Osteoblast (primary cell): Measurements from ENCODE around the gene FBRSL1. TPM values are rescaled to one million over a fixed set of nuclear protein-coding genes. Genes with fewer than 3 reads are reported as not detected.

Experiments
- DNase-seq: peaks from one replicate; pipeline ENCODE4 v3.0.0; 2011; ENCODE audit warnings: low spot score, mixed read lengths; ENCODE audit not compliant: insufficient read length; ENCODE audit errors: missing footprints
- H2AFZ ChIP-seq: 2 replicates; pipeline ENCODE4 v1.6.0; 2011; ENCODE audit warnings: mild to moderate bottlenecking, low read length
- H3K27ac ChIP-seq: 2 replicates; pipeline ENCODE4 v1.5.1; 2011; ENCODE audit warnings: mild to moderate bottlenecking, low read depth, low read length, moderate library complexity
- H3K27me3 ChIP-seq: 2 replicates; pipeline ENCODE4 v1.6.0; 2012; ENCODE audit warnings: mild to moderate bottlenecking, control low read depth, inconsistent platforms, low read length, moderate library complexity; ENCODE audit not compliant: insufficient read depth
- H3K36me3 ChIP-seq: 2 replicates; pipeline ENCODE4 v1.5.1; 2011; ENCODE audit warnings: mild to moderate bottlenecking, low read length, control low read depth, moderate library complexity; ENCODE audit not compliant: insufficient read depth
- H3K4me1 ChIP-seq: 2 replicates; pipeline ENCODE4 v1.5.1; 2011; ENCODE audit warnings: mild to moderate bottlenecking, low read length, control low read depth, moderate library complexity; ENCODE audit not compliant: insufficient read depth
- H3K4me2 ChIP-seq: 2 replicates; pipeline ENCODE4 v1.6.0; 2011; ENCODE audit warnings: mild to moderate bottlenecking, low read length; ENCODE audit not compliant: insufficient read depth
- H3K4me3 ChIP-seq: fragments of 200-600 bp; sonication (generic); 3 replicates; pipeline ENCODE4 v1.5.1; 2012; ENCODE audit warnings: mild to moderate bottlenecking, low read length, inconsistent platforms; ENCODE audit not compliant: insufficient read depth
- H3K79me2 ChIP-seq: 2 replicates; pipeline ENCODE4 v1.6.0; 2012; ENCODE audit warnings: mild to moderate bottlenecking, low read length, control low read depth, inconsistent platforms; ENCODE audit not compliant: insufficient read depth
- H3K9me3 ChIP-seq: 2 replicates; pipeline ENCODE4 v1.5.1; 2011; ENCODE audit warnings: low read depth, low read length, control low read depth
- H4K20me1 ChIP-seq: 2 replicates; pipeline ENCODE4 v1.6.0; 2012; ENCODE audit warnings: mild to moderate bottlenecking, low read length, control low read depth; ENCODE audit not compliant: insufficient read depth
- CTCF ChIP-seq: IDR thresholded peaks from 2 replicates; pipeline ENCODE4 v1.5.1; 2011; ENCODE audit warnings: mild to moderate bottlenecking, low read depth, low read length, moderate library complexity; ENCODE audit errors: extremely low read depth
- total RNA-seq: library from RNA; depleted of rRNA; stranded (reverse); fragments of >200 nt; gene quantifications from 2 replicates; pipeline ENCODE4 v1.2.3, GENCODE V29; 2012

Gene FBRSL1
- total RNA-seq, 1 donor: 12.3 TPM

GRCh38 chr12:132487311-132487741 lies 2.6 kb upstream of the FBRSL1 start:
- TF ChIP-seq CTCF: no peak
- H3K9me3 ChIP-seq: no peaks in the 10 kb centered on the region

GRCh38 chr12:132488127-132489077 lies 1.5 kb upstream of the FBRSL1 start:
- DNase-seq: no peak
- Histone ChIP-seq H3K27ac (no peak overlapping the region), H4K20me1 (peaks cover 27% of the 10 kb centered on the region), H3K4me2 (no peak overlapping the region), H3K79me2 (peaks cover 28% of the 10 kb centered on the region), H3K9me3 (no peaks in the 10 kb centered on the region), H3K4me1 (peaks cover 9% of the 10 kb centered on the region), H2AFZ (no peak overlapping the region), H3K36me3 (no peaks in the 10 kb centered on the region), H3K27me3 (no peaks in the 10 kb centered on the region), H3K4me3 (no peak overlapping the region)
- no peak for TF ChIP-seq CTCF

More at GRCh38 chr12:132487311-132487741, 2.6 kb upstream of the FBRSL1 start:
- Histone ChIP-seq H3K4me3 (no peak overlapping the region), H4K20me1 (peaks cover 17% of the 10 kb centered on the region), H3K4me2 (no peak overlapping the region), H3K27ac (no peak overlapping the region), H2AFZ (no peak overlapping the region), H3K36me3 (no peaks in the 10 kb centered on the region), H3K79me2 (peaks cover 17% of the 10 kb centered on the region), H3K27me3 (no peaks in the 10 kb centered on the region), H3K4me1 (peaks cover 9% of the 10 kb centered on the region)
- DNase-seq: no peak

GRCh38 chr12:132489078-132489601 lies 811 bp upstream of the FBRSL1 start:
- Histone ChIP-seq H3K4me2 (peak overlapping the region; percentile 53), H3K36me3 (no peaks in the 10 kb centered on the region), H3K4me1 (peaks cover 9% of the 10 kb centered on the region), H3K4me3 (peak overlapping the region; percentile 63), H2AFZ (no peak overlapping the region), H3K79me2 (peaks cover 35% of the 10 kb centered on the region), H3K27me3 (no peaks in the 10 kb centered on the region), H4K20me1 (peaks cover 34% of the 10 kb centered on the region), H3K27ac (no peak overlapping the region), H3K9me3 (no peaks in the 10 kb centered on the region)
- no peak for TF ChIP-seq CTCF
- no peak for DNase-seq
